Hematopoietic multipotent progenitor cell treated with erythropoietin and hydrocortisone succinate and interleukin-3 and kit ligand, for 6 days (in vitro differentiated cells): Measurements from ENCODE around the gene HMG20B.

Experiments
- DNase-seq: peaks from one replicate; pipeline ENCODE4 v3.0.0-alpha.2; 2015

HMG20B gene

GRCh38 chr19:3622224-3622623 lies 49.5 kb downstream of the HMG20B start:
- no peak for DNase-seq

- no peak for DNase-seq
Measured at GRCh38 chr19:3623716-3624115, 51.0 kb downstream of the HMG20B start.

- peak; percentile 57 for DNase-seq
Measured at GRCh38 chr19:3625996-3626472, 53.3 kb downstream of the HMG20B start.

- peak; percentile 100 for DNase-seq
Measured at GRCh38 chr19:3626473-3627350, 54.0 kb downstream of the HMG20B start, which contains the start of gene CACTIN. TSS of gene CACTIN (minus strand) at chr19:3626790. CDS start at chr19:3626762, 28 bp downstream.

- no peak for DNase-seq
Measured at GRCh38 chr19:3627351-3627723, 54.6 kb downstream of the HMG20B start.
